Thyroid gland (tissue), 4 donors: ENCODE results near the gene CTDP1. TPM values are rescaled to one million over a fixed set of nuclear protein-coding genes. Genes with fewer than 3 reads are reported as not detected.

Source experiments
- DNase-seq, 2 donors: peaks; one replicate each; pipeline ENCODE4 v3.0.0-alpha.2; 2019
- H3K27ac ChIP-seq, 3 donors: fragments of 200-600 bp; sonication (generic); 1 replicate in 2 of 3; 2 replicates in 1 of 3; pipeline ENCODE4 v1.5.1; 2016 to 2019; ENCODE audit warnings: mild to moderate bottlenecking in 1 of 3, moderate library complexity in 1 of 3
- H3K27me3 ChIP-seq: fragments of 200-600 bp; sonication (generic); one replicate; pipeline ENCODE4 v1.5.1; 2019
- H3K36me3 ChIP-seq, 2 donors: fragments of 200-600 bp; sonication (generic); one replicate each; pipeline ENCODE4 v1.5.1; 2016 to 2019
- H3K4me1 ChIP-seq, 2 donors: fragments of 200-600 bp; sonication (generic); one replicate each; pipeline ENCODE4 v1.5.1; 2017 to 2019
- H3K4me3 ChIP-seq, 3 donors: fragments of 200-600 bp; sonication (generic); replicated peaks in 1 of 3; 1 replicate in 2 of 3; 2 replicates in 1 of 3; pipeline ENCODE4 v1.5.1; 2016; ENCODE audit warnings: mild to moderate bottlenecking in 1 of 3
- H3K9me3 ChIP-seq: fragments of 200-600 bp; sonication (generic); one replicate; pipeline ENCODE4 v1.5.1; 2017
- POLR2A ChIP-seq, 2 donors: fragments of 450-650 bp; IDR thresholded peaks; one replicate each; pipeline ENCODE4 v1.6.1; 2017; ENCODE audit warnings: antibody characterized with exemption in 2 of 2, mild to moderate bottlenecking in 2 of 2, moderate library complexity in 1 of 2
- WGBS, 2 donors: methylation state at CpG; one replicate each; pipeline ENCODE4 v1.1.5; 2017; 5-methylcytosine and 5-hydroxymethylcytosine counted together
- intact Hi-C: fragments of 100-400 bp; cut with DNase I; formaldehyde crosslinking; loops from one replicate; pipeline ENCODE4 v1.15.1; 2023
- total RNA-seq, 4 donors: library from RNA; depleted of rRNA; stranded (reverse); fragments of >200 nt; gene quantifications; one replicate each; pipeline ENCODE4 v1.2.3, GENCODE V29; 2016
- TF ChIP-seq, protein P1 (sequence below), 6 experiments: fragments of 200-600 bp in 3 of 6; fragments of 450-650 bp in 3 of 6; sonication (generic) in 3 of 6; IDR thresholded peaks; one replicate each; pipeline ENCODE4 v1.5.1; 2016 to 2019; ENCODE audit warnings: antibody characterized with exemption in 6 of 6, mild to moderate bottlenecking in 2 of 6, inconsistent platforms in 1 of 6, moderate library complexity in 1 of 6

The CTDP1 gene
- total RNA-seq, 4 donors from 2014 or later = 18.5 to 23.6 (median 20.9) TPM

GRCh38 chr18:79637181-79637920 lies 42.3 kb upstream of the CTDP1 start:
- H3K4me1 ChIP-seq = no peaks in the 10 kb centered on the region
- no peak for TF ChIP-seq POLR2A (IDR thresholded peaks at IDR 0.05)
- TF ChIP-seq, protein P1, sequence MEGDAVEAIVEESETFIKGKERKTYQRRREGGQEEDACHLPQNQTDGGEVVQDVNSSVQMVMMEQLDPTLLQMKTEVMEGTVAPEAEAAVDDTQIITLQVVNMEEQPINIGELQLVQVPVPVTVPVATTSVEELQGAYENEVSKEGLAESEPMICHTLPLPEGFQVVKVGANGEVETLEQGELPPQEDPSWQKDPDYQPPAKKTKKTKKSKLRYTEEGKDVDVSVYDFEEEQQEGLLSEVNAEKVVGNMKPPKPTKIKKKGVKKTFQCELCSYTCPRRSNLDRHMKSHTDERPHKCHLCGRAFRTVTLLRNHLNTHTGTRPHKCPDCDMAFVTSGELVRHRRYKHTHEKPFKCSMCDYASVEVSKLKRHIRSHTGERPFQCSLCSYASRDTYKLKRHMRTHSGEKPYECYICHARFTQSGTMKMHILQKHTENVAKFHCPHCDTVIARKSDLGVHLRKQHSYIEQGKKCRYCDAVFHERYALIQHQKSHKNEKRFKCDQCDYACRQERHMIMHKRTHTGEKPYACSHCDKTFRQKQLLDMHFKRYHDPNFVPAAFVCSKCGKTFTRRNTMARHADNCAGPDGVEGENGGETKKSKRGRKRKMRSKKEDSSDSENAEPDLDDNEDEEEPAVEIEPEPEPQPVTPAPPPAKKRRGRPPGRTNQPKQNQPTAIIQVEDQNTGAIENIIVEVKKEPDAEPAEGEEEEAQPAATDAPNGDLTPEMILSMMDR (IDR thresholded peaks at IDR 0.05) = no peak
- H3K4me3 ChIP-seq = no peak overlapping the region
- H3K27ac ChIP-seq = no peak overlapping the region
- intact Hi-C loops = no loop called here
- no peak for DNase-seq
- H3K36me3 ChIP-seq = no peaks in the 10 kb centered on the region
- 40% methylated on average over 26 to 30 of the region's 58 CpGs for WGBS, 2 donors
- no peaks in the 10 kb centered on the region for H3K9me3 ChIP-seq
- H3K27me3 ChIP-seq = peaks cover 5% of the 10 kb centered on the region

GRCh38 chr18:79637921-79638909 lies 41.4 kb upstream of the CTDP1 start:
- intact Hi-C loops = no loop called here
- Histone ChIP-seq H3K27ac (no peak overlapping the region), H3K4me3 (no peak overlapping the region), H3K4me1 (no peaks in the 10 kb centered on the region), H3K36me3 (no peaks in the 10 kb centered on the region), H3K27me3 (peaks cover 5% of the 10 kb centered on the region), H3K9me3 (no peaks in the 10 kb centered on the region)
- no peak for DNase-seq
- 44 to 79% methylated on average over 31 of the region's 99 CpGs for WGBS, 2 donors
- no peak for TF ChIP-seq POLR2A (IDR thresholded peaks at IDR 0.05)

GRCh38 chr18:79639072-79639829 lies 40.4 kb upstream of the CTDP1 start:
- Histone ChIP-seq H3K4me3 (no peak overlapping the region), H3K9me3 (no peaks in the 10 kb centered on the region), H3K27ac (no peak overlapping the region), H3K27me3 (peaks cover 5% of the 10 kb centered on the region), H3K36me3 (no peaks in the 10 kb centered on the region), H3K4me1 (no peaks in the 10 kb centered on the region)
- intact Hi-C loops = no loop called here
- WGBS, 2 donors = 62 to 68% methylated on average over 10 of the region's 10 CpGs
- no peak for DNase-seq
- TF ChIP-seq POLR2A (IDR thresholded peaks at IDR 0.05) = no peak
- TF ChIP-seq, protein P1 (IDR thresholded peaks at IDR 0.05) = no peak

- WGBS, 2 donors = 92 to 94% methylated on average over 17 to 21 of the region's 21 CpGs
- intact Hi-C loops = loop anchor here (10.0 kb wide), 1 partner anchor 115 kb away; no protein-coding TSS in a partner anchor
Measured at GRCh38 chr18:79640064-79640672, 39.4 kb upstream of the CTDP1 start.

More at GRCh38 chr18:79640064-79640672, 39.4 kb upstream of the CTDP1 start:
- H3K4me1 ChIP-seq = no peaks in the 10 kb centered on the region
- H3K9me3 ChIP-seq = no peaks in the 10 kb centered on the region
- no peaks in the 10 kb centered on the region for H3K36me3 ChIP-seq
- H3K27me3 ChIP-seq = peaks cover 5% of the 10 kb centered on the region
- no peak overlapping the region for H3K4me3 ChIP-seq
- H3K27ac ChIP-seq = no peak overlapping the region
- TF ChIP-seq POLR2A (IDR thresholded peaks at IDR 0.05) = no peak
- TF ChIP-seq, protein P1 (IDR thresholded peaks at IDR 0.05) = no peak
- DNase-seq = no peak
